NCI-H748 (cell line): ENCODE data around the gene NOS3.
"Not testable (repeated sequence)": the region's sequence is repeated elsewhere in the genome, so short reads cannot be mapped to it uniquely, and the experiment has no call there.

Experiments used
- DNase-seq: peaks from one replicate; lab custom pipeline; 2025; ENCODE audit not compliant: unreplicated experiment; lab: John Stamatoyannopoulos, UW

NOS3 gene

DNA sequence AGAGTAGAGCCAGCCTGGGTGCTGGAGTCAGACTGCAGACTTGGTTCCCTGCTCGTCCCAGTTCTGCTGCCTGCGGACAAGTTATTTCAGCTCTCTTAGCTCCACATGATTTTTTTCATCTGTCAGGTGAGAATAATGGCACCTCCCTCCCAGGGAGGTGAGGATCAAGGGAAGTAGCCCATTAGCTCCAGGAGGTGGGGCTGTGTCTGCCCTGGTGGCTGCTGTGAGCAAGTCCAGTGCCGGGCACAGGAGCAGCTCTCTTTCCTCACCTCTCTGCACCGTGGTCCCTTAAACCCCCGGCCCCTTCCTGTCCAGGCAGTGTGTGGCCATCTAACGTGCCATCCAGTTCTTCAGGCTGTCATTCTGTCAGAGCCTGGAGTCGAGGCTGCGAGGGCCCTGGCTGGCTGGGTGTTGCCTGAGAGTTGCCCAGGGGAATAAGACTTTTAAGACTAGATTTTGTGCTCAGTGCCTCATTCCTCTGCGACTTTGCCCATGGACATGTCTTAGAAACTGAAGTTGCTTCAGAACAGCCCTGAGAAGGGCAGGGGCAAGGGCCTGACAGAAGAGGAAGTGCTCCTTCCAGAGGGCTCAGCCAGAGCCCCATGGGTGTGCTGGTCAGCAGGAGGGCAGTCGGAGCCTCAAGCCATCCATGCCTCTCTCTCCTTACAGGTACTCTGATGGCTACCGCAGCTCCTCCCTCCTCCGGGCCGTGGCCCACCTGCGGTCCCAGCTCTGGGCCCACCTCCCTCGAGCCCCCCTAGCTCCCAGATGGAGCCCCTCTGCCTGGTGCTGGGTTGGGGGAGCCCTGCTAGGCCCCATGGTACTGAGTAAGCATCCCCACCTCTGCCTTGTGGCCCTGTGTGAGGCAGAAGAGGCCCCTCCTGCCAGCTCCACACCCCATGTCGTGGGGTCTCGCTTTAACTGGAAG is 42.4 kb downstream of the NOS3 start:
- DNase-seq = no peak

GRCh38 chr7:151033864-151034249 is 43.0 kb downstream of the NOS3 start:
- no peak for DNase-seq

DNA sequence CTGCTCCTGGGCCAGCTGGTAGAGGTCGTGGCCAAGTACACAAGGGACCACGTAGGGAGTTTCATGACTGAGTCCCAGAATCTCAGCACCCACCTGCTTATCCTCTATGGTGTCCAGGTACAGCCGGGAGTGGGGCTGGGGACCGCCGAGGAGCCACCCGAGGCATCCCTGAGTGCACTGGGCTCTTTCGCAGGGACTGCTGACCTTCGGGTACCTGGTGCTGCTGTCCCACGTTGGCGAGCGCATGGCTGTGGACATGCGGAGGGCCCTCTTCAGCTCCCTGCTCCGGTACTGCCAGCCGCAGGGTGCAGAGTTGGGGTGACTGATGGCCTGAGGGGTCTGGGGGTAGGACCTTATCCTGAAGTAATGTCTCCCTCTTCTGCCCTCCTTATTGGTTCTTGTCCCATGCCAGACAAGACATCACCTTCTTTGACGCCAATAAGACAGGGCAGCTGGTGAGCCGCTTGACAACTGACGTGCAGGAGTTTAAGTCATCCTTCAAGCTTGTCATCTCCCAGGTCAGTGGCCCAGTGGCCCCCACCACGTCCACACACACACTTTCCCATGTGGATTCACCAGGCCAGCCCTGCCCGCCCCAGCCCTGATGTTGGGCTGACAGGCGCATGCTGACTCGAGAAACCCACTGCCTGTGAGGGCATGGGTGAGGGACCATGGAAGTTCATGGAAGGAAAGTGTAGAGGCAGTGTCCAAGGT is 43.7 kb downstream of the NOS3 start:
- no peak for DNase-seq

GRCh38 chr7:151035026-151035717 is 44.4 kb downstream of the NOS3 start:
- no peak for DNase-seq

DNA sequence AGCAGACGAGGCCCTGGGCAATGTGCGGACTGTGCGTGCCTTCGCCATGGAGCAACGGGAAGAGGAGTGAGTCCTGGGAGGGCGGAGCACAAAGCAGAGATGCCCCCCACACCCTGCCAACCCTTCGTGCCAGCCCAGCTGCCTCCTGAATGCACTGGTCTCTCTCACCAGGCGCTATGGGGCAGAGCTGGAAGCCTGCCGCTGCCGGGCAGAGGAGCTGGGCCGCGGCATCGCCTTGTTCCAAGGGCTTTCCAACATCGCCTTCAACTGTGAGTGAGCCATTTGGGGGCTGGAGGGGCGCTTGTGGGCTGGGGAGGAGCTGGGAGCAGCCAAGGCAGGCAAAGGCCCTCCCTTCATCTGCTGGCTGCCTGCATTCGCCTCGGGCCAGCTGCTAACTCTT is 45.1 kb downstream of the NOS3 start:
- no peak for DNase-seq

- peak; percentile 25 for DNase-seq
These were observed 48.4 kb downstream of the NOS3 start for GRCh38 chr7:151038951-151039849.

GRCh38 chr7:151039850-151040548 is 49.2 kb downstream of the NOS3 start:
- DNase-seq = no peak

DNA sequence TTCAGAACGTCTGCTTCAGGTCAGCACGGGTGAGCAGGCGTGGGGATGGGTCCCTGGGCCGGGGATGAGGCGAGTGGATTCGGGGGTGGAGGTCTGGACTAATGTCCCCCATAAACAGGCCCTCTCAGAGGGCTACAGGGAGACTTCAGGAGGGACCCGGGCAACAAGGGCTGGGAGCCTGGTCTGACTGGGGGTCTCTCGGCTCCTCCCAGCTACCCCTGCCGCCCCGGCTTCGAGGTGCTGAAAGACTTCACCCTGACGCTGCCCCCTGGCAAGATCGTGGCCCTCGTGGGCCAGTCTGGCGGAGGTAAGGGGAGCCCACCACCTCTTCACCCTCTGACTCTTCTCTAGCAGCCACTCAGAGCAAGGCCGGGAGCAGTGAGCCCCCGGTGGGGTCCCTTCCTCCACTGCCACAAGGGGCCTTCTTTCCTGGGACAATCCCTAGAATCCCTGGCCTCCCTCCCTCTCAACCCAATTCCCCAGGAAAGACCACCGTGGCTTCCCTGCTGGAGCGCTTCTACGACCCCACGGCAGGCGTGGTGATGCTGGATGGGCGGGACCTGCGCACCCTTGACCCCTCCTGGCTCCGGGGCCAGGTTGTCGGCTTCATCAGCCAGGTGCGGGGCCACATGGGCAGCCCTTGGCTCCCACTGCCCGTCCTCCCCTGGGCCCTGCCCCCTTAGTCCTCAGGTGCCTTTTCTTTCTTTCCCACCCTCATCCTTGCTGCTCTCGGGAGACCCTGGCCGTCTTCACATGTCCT is 50.0 kb downstream of the NOS3 start:
- no peak for DNase-seq

DNA sequence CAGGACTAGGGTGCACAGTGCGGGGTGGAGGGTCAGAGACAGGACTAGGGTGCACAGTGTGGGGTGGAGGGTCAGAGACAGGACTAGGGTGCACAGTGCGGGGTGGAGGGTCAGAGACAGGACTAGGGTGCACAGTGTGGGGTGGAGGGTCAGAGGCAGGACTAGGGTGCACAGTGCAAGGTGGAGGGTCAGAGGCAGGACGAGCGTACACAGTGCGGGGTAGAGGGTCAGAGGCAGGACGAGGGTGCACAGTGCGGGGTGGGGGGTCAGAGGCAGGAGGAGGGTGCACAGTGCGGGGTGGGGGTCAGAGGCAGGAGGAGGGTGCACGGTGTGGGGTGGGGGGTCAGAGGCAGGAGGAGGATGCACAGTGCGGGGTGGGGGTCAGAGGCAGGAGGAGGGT is 52.6 kb downstream of the NOS3 start:
- DNase-seq = not testable (repeated sequence)

GRCh38 chr7:151043959-151044358 is 53.1 kb downstream of the NOS3 start:
- no peak for DNase-seq

- no peak for DNase-seq
These were observed 54.4 kb downstream of the NOS3 start for GRCh38 chr7:151045262-151045661.

DNA sequence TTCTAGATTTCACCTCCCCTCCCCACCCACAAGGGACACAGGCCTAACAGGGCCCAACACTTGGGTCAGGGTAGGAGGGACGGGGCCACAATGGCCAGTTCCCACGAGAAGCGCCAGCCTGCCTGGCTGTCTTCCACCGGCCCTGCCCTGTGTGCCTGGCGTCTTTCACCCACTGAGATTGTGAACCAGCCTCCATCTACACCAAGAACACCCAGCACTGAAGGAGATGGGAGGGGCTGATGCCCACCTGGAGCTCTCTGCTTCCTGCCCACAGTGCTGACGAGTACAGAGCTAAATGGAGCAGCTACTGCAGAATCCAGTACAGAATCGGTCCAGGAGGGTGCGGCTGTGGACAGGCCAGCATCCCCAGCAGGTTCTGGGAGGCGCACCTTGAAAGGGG is 55.1 kb downstream of the NOS3 start:
- DNase-seq = no peak

DNA sequence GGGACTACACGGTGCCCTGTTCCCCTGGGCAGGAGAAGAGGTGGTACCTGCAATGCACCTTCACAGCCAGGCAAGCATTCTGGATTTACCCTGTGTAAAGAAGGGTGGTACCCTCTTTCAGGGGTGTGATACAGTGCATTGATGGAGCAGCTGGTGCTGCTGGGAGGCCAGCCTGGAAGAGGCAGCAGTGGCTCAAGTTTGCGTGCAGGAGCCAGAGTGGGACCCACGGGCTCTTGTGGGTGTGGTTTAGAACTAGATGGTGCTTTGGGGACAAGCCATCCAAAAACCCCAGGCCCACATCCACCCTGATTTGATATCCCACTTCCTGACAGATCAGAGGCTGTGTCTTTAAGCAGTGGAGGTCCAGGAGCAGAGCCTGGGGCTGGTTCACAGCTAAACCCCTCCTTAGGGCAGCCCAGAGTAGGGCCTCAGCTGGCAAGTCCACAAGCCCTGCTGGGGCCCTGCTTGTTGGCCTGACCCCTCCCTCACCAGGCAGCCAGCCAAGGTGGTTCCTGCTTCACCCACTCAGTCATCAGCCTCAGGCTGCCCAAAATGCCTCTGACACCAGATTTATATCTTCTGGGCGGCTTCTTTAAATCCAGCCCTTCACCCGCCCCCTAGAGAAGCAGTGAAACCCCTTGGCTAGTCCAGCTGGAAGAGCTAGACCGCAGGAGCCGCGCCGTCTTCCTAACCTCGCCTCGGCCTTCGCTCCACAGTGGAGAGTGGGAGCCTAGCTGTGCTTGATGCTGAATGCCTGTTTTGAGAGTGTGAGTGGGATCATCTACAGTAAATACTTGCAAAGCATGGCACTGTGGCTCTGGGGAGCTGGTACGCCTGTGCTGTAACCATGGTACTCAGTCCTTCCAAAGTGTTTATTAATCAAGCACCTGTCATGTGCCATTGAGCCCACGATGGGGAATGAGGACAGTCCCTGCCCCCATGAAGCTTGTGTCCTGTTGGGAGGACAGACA is 56.1 kb downstream of the NOS3 start:
- DNase-seq = peak; percentile 25

DNA sequence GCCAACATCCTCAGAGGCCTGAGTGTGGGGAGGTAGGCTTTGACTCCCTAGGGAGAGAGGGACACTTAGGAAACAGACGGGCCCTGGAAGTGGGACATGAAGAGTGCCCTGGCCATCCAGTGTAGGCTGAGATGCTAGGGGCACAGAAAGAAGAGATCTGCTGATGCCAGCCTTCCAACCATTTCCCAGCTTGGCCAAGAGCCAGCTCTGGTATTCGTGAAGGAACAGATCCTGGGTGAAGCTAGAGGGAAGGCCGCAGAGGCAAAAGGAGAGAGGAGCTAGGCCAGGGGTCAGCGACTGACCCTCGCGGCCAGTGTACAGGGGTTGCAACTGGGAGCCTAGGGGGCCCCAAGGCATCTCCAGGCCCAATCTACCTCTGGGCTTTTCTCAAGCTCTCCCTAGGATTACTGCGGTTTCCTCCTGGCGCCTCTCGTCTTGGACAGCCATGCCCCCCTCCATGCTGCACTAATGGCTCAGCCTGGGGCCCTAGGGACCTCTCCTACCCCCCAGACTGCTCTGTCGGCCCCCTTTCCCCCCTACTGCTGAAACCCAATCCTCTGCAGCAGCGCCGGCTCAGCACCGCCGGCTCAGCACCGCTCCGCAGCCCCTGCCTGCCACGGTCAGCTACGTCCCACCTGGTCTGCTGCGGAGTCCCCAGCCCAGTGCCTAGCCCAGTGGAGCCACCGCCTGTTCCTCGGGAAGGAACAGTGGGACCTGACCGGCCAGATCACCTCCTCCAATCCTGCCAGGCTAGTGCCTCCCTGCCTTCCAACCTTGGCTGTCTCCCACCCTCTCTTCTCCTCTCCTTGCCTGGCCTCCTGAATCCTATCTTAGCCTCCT is 57.4 kb downstream of the NOS3 start, which contains the start of gene ASIC3:
Gene ASIC3, plus strand, starts transcription at position 556 of the 840 bp plus-strand sequence. CDS start 355 bp downstream, outside the sequence.
- DNase-seq = no peak

DNA sequence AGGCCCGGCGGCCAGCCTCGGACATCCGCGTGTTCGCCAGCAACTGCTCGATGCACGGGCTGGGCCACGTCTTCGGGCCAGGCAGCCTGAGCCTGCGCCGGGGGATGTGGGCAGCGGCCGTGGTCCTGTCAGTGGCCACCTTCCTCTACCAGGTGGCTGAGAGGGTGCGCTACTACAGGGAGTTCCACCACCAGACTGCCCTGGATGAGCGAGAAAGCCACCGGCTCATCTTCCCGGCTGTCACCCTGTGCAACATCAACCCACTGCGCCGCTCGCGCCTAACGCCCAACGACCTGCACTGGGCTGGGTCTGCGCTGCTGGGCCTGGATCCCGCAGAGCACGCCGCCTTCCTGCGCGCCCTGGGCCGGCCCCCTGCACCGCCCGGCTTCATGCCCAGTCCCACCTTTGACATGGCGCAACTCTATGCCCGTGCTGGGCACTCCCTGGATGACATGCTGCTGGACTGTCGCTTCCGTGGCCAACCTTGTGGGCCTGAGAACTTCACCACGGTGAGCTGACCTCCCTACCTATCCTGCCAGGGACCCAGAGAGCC is 58.2 kb downstream of the NOS3 start:
- DNase-seq = no peak

GRCh38 chr7:151051108-151051507 is 60.3 kb downstream of the NOS3 start:
- peak; percentile 37 for DNase-seq

GRCh38 chr7:151053096-151053495 is 62.3 kb downstream of the NOS3 start:
- DNase-seq = no peak
